HG03378 (cell line): ENCODE results near the gene TTC9B.

Experiments used
- ATAC-seq: cut with Tn5 transposase; IDR thresholded peaks from one replicate; pipeline ENCODE4 v1.9.1; 2021; ENCODE audit warnings: mild to moderate bottlenecking, moderate library complexity; ENCODE audit not compliant: unreplicated experiment

Gene TTC9B

DNA sequence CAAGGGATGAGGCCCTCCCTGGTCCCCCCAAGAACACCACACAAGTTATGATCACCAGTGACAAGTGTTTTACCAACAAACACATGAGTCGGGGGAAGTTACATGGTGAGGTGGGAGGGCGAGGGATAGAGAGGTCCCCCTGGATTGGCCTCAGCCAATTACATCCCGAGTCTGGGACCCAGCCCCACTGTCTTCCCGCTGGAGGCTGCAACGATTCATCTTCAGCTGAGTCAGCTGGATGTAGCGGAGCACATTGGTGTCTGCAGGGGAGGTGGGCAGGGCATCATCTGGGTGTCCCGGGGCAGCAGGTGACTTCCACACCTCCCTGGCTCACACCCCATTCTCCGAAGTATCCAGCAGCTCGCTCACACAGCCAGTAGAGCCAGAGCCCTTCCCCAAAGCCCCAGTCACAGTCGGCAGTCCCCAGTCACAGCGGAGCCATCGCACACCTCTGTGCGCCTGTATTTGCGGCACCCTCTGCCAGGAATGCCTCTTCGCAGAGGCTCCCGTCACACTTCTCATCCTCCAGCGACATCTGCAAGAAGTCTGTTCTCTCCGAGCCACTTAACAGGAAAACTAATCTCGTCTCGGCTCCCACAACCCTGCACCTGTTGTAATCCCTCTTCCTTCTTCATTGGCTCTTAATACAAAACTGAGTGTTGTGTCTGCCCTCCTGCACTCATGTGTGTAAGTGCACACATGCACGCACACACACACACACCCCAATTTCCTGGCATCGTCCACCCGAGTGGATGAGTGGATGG is 2.0 kb downstream of the TTC9B start:
- no peak for ATAC-seq

DNA sequence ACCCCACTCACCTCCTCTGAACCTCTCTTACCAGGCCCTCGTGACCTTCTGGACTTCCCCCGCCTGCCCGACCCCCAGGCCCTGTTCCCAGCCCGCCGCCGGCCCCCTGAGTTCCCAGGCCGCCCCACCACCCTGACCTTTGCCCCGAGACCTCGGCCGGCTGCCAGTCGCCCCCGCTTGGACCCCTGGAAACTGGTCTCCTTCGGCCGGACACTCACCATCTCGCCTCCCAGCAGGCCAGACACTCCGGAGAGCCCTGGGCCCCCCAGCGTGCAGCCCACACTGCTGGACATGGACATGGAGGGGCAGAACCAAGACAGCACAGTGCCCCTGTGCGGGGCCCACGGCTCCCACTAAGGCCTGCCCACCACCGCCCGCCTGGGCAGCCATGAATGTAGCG is 3.2 kb downstream of the TTC9B start:
- ATAC-seq = no peak

DNA sequence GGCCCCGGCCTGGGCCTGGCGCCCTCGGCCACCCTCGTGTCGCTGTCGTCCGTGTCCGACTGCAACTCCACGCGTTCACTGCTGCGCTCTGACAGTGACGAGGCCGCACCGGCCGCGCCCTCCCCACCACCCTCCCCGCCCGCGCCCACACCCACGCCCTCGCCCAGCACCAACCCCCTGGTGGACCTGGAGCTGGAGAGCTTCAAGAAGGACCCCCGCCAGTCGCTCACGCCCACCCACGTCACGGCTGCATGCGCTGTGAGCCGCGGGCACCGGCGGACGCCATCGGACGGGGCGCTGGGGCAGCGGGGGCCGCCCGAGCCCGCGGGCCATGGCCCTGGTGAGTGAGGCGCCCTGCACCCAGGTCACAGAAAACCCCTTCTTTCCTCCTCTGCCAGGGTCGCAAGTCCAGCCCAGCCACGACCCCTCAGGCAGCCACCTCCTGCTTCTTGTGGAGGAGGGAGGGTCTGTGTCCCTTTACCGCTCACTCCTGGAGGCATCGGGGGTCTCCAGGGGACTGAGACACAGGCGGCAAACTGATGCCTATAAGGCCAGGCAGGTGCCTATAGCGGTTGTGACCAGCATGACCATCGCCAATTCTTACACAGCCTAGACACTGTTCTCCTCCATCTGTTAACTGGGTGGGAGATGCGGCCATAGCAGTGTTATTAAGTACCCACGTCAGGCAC is 4.2 kb downstream of the TTC9B start:
- no peak for ATAC-seq

DNA sequence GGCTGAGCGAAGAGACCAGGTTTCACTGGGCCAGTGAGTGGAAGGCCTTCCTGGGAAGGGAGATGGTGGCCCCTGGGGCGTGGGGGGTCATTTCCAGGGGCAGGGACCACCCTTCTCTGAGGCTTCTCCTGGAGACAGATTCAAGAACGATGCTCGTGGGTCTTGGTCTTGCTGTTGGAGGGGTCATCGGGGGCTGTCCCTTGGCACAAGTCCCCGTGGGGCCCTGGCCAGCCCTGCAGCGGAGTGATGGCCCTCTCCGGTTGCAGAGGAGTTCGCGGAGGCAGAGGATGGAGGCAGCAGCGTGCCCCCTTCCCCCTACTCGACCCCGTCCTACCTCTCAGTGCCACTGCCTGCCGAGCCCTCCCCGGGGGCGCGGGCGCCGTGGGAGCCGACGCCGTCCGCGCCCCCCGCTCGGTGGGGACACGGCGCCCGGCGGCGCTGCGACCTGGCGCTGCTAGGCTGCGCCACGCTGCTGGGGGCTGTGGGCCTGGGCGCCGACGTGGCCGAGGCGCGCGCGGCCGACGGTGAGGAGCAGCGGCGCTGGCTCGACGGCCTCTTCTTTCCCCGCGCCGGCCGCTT is 4.8 kb downstream of the TTC9B start:
- ATAC-seq = no peak

DNA sequence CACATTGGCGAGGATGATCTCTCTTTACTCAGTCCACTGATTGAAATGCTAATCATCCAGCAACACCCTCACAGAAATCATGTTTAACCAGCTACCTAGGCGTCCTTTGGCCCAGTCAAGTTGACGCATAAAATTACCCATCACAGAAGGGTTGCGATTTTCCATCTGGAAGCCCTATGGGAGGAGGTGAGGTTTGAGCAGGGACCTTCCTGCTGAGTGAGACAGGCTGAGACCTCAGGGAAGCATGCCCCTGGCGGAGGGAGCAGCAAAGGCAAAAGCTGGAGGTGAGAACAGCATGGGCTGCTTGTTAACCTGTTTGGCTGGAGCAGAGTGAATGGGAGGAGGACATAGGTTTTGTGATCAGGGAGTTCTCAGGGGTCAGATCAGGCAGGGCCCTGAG is 7.3 kb downstream of the TTC9B start:
- ATAC-seq = no peak

DNA sequence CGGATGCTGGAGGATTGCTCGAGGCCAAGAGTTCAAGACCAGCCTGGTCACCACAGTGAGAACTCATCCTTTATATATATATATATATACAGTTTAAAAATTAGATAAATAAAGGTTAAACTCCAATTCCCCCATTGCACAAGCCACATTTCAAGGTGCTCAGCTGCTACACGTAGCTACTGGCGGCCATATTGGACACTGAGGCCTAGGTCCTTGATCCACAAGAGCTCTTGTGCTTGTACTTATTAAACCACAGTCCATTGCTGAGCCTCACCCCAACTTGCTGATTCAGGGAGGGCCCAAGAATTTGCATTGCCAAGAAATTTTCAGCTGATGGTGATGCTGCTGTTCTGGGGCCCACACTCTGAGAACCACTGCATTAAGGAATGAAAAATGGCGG is 9.6 kb downstream of the TTC9B start:
- ATAC-seq = no peak

DNA sequence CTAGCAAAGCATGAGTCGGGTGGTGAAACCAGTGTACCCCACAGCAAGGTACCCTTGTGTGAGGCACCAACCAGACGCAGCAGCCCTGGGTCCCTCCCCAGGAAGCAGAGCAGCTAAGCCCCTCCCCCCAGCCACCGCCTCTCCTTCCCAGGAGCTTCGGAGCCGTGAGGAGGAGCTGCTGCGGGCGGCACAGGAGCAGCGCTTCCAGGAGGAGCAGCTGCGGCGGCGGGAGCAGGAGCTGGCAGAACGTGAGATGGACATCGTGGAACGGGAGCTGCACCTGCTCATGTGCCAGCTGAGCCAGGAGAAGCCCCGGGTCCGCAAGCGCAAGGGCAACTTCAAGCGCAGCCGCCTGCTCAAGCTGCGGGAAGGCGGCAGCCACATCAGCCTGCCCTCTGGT is 12.4 kb downstream of the TTC9B start:
- ATAC-seq = no peak

DNA sequence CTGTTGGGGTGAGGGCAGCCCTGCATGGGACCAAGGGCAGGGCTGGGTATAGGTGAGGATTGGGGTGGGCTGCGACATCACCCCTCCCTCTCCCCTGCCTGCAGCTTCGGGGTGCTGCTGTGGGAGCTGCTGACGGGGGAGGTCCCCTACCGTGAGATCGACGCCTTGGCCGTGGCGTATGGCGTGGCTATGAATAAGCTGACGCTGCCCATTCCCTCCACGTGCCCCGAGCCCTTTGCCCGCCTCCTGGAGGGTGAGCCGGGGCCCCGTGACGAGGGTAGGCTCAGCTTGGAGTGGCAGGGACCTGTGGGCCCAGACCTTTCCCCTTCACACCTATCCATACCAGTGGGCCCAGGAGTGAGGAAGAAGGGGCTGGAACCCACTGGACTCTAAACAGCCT is 13.8 kb downstream of the TTC9B start:
- no peak for ATAC-seq

DNA sequence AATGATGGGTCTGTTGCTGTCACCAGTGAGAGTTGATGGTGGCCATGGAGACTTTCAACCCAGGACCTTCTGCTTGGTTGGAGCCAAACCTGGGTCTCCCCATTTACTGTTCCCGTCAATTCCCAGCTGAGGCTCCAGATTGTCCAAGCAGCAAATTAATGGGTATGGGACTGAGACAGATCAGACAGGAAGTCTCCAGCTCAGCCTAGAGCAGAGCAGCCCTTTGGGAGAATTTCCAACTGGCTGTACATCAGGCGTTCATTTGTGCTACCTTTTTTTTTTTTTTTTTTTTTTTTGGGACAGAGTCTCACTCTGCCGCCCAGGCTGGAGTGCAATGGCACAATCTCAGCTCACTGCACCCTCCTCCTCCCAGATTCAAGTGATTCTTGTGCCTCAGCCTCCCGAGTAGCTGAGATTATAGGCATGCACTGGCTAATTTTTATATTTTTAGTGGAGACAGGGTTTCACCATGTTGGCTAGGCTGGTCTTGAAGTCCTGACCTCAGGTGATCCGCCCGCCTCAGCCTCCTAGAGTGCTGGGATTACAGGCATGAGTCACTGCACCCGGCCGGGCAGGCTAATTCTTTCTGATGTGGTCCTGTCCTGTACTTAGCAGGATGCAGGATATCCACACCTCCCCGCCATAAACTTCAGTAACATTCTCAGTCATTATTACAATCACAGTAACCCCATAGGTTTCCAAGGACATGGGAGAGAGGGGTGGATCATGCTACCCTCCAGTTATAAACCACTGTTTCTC is 17.7 kb downstream of the TTC9B start:
- ATAC-seq = no peak

DNA sequence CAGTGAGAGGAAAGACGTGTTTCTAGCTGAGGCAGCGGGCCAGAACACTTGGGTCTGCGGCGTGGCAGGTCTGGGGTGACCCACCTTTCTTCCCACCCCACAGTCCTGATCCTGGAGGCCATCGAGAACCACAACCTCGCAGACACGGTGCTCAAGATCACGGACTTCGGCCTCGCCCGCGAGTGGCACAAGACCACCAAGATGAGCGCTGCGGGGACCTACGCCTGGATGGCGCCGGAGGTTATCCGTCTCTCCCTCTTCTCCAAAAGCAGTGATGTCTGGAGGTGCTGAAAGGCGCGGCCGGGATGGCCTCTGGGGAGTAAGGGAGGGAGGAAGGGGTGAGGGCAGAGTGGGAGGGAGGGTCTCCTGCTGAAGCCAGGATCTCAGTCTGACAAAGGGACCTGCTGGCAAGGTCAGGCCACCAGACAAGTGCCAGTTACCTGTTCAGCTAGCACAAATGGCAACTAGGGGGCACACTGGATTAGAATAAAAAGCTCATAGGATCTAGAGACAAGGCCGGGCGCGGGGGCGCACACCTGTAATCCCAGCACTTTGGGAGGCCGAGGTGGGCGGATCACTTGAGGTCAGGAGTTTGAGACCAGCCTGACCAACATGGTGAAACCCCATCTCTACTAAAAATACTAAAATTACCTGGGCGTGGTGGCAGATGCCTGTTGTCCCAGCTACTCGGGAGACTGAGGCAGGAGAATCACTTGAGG is 19.8 kb downstream of the TTC9B start:
- no peak for ATAC-seq

DNA sequence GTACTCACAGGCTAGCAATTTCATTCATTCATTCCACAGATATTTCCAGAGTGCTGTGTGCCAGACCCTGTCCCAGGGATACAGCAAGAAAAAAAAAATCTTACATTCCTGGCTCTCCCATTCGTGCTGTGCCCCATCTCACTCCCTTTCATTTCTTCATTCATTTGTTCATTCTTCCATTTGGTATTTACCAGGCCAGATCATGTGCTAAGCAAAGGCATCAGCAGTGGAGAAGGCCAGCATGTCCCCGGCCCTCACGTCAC is 24.7 kb downstream of the TTC9B start:
- no peak for ATAC-seq

DNA sequence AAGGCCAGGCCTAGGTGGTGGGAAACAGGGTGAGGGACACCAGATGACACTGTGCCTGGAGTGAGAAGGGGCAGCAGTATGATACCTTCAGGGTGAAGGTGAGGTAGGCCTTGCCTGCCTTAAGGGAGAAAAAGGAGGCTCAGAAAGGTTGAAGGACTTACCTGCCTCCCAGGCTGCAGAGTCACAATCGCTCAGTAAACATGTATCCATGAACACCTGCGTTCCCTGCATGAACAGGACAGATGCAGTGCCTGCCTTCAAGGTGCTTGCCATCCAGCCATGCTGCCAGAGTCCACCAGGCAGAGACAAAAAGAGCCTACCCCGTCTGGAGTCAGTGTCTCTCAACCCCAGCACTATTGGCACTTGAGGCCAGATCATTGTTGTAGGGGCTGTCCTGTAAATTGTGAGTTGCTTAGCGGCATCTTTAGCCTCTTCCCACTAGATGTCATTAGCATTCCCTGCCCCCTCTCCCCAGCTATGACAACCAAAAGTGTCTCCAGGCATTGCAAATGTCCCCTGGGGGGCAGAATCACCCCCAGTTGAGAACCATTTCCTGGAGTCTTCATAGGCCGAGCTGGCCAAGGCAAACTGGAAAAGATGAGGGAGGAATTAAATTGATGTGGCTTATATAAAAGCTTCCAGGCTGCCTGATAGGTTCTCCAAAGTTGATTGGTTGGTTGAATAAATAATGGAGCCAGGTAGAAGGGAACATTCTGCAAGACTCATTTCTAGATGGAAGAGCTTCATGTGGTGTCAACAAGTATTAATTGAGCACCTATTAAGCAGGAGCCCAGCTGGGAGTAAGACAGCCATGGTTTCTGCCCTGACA is 25.2 kb downstream of the TTC9B start:
- no peak for ATAC-seq

DNA sequence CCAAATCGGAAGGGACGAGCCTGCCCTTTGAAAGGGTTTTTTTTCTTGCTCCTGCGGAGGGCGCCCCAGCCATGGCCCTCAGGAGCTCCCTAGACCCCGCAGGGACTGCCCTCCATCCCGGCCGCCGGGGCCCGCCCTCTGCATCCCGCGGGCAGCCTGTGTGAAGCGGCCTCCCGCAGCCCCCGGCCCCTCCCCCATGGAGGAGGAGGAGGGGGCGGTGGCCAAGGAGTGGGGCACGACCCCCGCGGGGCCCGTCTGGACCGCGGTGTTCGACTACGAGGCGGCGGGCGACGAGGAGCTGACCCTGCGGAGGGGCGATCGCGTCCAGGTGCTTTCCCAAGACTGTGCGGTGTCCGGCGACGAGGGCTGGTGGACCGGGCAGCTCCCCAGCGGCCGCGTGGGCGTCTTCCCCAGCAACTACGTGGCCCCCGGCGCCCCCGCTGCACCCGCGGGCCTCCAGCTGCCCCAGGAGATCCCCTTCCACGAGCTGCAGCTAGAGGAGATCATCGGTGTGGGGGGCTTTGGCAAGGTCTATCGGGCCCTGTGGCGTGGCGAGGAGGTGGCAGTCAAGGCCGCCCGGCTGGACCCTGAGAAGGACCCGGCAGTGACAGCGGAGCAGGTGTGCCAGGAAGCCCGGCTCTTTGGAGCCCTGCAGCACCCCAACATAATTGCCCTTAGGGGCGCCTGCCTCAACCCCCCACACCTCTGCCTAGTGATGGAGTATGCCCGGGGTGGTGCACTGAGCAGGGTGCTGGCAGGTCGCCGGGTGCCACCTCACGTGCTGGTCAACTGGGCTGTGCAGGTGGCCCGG is 26.1 kb downstream of the TTC9B start:
- no peak for ATAC-seq

DNA sequence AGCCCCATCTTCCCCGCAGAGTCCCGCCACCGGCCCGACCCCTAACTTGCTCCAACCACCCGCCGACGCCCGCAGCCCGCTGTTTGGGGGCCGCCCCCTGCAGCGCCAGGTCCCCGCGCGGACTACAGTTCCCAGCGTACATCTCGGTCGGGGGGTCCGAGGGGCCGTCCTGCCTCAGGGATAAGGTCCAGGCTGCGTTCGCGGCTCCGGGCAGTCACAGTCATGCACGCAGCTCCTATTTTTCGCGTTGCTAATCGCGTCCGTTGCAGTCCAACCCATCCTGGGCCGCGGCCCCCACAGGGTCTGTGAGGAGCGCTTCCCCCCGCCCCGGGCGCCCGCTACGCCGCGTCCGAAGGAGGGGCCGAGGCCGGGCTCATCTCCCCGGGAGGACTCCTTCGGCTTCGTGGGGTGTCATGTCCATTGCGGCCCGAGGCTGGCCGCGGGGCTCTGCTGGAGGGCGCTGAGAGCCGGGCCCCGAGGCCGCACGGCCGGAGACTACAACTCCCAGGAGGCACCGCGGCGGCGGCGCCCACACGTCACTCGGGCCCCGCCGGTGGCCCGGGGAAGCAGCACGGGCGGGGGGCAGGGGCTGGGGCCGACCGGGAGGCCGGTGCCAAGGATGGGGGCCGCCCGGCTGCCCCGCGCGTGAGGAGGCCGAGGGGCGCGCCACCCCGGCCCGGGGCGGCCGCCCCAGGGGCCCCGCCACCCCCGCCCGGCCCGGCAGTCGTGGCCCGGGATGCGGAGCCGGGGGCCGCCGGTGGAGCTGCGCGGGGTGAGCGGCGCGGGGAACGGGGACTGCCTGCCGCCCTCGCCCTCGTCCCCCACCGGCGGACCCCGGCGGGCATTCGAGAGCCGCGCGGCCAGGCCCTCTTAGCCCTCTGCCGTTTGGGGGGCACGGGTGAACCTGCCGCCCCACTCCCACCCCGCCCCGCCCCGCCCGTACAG is 27.0 kb downstream of the TTC9B start, which contains the start of gene MAP3K10:
TSS of gene MAP3K10 (plus strand) at position 536 of the 945 bp plus-strand sequence. CDS start 606 bp downstream, outside the sequence.
- ATAC-seq = peak; percentile 43

DNA sequence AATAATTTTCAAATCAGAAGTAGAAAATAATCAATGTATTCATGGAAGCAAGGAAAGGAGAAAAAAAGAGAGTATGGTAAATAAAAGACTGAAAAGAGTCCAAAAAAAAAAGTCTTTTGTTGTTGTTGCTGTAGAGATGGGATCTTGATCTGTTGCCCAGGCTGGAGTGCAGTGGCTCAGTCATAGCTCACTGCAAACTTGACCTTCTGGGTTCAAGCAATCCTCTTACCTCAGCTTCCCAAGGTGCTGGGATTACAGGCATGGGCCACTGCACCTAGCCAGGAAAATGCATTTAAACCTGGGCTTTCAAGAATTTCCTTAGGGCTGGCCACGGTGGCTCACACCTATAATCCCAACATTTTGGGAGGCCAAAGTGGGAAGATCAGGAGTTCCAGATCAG is 33.9 kb downstream of the TTC9B start:
- ATAC-seq = no peak

DNA sequence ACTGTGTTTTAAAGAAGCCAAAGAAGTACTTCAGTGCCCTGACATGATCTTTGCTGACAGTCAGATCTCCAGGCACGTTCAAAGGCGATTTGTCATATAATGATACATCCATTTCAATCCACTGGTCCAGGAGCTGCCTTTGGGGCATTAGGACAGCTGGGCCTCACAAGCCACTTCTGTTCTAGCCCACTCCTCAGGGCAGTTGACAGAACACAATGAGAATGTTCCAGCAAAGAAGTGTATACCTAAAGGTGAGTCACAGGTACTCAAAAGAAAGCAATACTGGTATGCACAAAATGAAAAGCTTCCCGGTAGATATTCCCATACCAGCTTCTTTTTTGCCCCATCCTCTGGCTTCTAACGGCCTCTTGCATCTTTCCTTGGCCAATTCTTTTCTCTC is 39.4 kb downstream of the TTC9B start:
- no peak for ATAC-seq

DNA sequence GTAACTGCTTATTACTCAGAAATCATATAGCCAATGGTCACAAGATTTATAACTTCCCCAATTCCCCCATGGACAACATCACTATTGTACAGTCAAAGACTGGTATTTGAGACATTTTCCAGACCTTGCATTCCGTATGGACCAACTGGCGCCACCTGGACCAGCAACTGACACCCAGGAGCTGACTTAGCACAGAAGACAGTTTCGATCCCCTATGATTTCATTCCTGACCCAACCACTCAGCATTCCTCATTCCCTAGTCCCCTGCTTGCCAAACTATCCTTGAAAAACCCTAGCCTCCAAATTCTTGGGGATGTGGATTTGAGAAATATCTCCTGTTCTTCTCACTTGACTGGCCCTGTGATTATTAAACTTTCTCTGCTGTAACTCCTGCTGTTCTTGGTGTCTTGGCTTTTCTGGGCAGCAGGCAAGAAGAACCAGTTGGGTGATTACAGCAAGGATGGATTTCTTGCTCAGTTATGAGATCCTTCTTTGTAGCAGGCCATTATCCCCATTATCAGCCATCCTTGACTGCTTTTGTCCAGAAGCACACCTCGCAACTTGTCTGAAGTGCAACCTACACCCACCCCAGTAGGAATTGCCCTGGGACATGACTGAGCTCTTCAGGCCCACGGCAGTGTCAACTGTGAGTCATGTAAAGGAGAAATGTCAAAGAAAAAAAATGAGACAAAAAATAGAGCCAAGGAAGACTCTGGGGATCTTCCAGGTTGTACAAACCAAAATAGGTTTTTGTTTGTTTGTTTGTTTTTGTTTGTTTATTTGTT is 40.7 kb downstream of the TTC9B start:
- no peak for ATAC-seq
